NCI-H1092 treated with DMSO at 0.1 percent for 48 hours (cell line): Measurements from ENCODE around the gene GREM2.

Source experiments
- DNase-seq: peaks from one replicate; lab custom pipeline; 2025; lab: John Stamatoyannopoulos, UW

The GREM2 gene

DNA sequence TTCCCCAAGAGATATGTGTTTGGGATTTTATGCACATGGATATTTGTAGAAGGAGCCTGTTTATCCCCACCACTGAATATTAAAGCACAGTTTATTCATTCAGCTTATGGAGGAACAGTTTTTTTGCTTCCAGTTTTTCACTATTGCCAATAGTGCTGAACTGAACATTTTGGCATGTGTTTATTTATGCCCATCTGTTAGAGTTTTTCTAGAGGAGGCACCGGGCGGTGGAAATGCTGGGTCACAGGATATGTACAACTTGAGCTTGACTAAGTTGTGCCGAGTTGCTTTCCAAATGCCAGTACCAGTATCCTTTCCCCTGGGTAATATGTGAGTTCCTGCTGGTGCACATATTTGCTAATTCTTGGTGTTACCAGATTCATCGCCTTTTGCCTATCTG lies 111.3 kb downstream of the GREM2 start:
- DNase-seq: no peak

DNA sequence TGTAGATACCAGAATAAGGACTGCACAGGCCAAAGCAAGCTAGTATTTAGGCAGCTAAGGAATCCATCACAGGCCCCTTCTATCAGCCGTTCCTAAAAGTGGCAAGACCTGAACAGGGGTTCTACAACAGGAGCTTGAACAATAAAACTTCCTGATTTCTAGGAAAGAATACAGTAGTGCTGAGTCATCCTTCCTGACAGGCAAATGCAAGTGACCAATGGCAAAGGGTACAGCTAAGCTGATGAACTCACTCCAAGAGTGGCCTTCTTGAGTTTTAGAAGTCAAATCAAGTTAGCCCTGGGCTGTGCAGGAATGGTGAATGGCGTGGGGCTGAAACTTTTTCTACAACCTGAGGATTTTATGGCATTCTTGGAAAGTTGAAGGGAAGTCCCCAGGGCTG lies 112.9 kb downstream of the GREM2 start:
- DNase-seq: no peak

DNA sequence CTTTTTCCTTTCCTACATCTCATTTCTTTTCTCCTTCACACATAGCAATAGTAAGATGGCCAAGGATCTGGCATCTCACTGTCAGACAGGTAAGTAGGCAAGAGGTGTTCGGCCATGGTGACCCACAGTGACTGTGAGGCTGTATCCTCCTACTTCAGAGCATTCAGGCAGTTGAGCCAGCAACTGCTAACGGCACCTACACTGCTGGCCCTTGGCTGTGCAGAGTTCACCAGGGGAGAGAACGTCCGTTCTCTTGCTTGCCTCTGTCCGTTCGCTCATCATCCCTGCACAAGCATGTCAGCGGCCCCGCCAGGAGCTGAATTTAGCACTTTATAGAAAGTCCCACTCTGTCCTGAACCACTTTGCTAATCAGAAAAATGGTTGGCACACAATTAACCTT lies 113.6 kb downstream of the GREM2 start:
- no peak for DNase-seq

DNA sequence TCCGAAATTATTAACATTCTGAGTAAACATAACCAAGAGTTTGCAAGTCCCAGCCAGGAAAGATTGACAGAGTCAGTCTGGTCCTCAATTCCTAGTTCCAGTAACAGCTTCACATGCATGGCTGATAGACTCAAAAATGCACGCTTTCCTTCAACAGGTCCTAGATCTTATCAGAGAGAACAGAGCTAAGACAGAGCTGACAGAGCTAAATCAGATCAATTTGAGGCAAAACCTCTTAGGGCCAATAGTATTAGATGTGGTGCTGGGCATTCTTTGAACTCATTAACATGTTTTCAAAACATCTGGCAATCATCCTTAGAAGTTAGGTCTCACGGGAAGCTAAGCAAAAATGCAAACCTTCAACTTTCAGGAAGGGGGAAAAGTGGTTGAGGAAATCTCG lies 114.0 kb downstream of the GREM2 start:
- no peak for DNase-seq

DNA sequence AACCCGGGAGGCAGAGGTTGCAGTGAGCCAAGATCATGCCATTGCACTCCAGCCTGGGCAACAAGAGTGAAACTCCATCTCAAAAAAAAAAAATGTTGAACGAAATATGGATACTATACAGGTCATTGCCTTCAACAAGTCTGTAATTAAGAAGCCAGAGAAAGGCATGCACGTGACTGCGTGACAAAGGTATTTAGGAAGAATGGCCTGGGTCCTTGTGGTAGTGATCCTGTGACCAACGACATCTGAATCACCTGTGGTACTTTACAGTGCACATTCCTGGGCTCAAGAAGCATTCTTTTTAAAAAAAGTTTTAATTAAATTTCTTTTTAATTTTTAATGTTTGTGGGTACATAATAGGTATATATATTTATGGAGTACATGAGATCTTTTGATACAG lies 115.0 kb downstream of the GREM2 start:
- no peak for DNase-seq

DNA sequence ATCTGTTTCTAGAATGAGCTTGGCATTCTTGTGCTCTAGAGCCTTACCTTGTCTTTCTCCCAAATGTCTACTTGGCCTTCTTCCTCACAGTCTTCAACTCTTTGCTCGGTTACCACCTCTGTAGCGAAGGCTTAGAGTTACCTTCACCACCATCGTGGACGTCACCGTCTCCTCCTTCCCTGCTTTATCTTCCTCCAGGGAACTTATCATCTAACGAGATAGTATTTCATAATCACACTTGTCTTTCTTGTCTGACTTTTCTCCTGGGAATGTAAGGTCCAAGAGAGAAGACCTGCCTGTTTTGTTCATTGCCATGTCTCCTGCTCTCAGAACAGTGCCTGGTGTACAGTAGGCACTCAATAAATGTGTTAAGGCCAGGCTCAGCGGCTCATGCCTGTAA lies 115.6 kb downstream of the GREM2 start:
- DNase-seq: no peak

DNA sequence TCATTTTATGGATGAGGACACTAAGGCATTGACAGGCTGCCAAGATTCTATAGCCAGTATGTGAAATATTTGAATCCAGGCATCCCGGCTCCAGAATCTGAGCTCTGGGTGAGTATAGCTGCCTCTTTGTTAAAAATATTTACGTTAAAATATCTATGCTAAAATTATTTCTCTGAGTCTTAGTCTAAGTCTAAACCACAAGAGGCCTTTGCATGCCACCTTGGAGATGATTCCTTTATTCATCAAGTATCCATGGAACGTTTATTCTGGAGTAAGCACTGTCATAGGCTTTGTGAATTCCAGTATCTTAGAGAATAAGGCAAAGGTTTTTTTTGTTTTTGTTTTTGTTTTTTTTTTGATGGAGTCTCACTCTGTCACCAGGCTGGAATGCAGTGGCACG lies 116.4 kb downstream of the GREM2 start:
- DNase-seq: no peak

DNA sequence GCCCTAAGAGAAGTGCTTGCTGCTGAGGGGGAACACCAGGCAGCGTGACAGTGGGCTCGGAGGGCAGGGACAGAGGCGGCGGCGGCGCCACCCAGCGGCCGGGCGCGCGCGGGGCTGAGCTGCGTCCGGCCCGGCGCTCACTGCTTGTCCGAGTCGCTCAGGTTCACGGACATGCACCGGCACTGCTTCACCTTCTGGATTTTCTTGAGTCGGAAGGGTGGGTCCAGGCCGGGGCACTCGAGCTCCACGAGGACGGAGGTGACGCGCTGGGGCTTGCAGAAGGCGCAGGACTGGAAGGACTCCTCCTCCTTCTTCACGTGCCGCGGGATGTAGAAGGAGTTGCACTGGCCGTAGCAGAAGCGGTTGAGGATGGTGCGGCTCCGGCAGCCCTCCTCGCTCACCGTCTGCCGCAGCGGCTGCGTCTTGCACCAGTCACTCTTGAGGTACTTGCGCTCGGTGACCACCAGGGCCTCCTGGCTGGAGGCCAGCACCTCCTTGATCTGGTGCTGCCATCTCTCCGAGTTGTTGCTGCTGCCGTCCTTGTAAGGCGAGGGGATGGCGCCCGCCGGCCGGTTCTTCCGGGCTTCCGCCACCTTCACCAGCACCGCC lies 119.0 kb downstream of the GREM2 start:
- no peak for DNase-seq

DNA sequence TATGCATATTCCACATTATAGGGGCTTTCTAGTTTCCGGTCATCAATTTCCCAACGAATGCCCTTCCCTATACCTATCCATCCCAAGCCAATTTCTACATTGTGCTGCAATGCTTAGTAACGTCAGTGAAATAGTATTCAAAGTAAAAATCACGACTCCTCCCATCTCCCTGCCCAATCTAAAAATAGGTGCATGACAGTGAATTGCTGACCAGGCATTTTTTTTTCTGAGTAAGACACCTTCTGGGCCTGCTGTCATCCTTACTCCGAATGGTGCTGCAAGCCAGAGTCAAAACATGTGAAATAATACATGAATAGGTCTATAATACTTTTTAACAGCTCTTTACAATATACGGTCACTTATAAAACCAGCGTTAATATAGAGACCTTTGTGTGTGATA lies 120.2 kb downstream of the GREM2 start:
- DNase-seq: no peak

DNA sequence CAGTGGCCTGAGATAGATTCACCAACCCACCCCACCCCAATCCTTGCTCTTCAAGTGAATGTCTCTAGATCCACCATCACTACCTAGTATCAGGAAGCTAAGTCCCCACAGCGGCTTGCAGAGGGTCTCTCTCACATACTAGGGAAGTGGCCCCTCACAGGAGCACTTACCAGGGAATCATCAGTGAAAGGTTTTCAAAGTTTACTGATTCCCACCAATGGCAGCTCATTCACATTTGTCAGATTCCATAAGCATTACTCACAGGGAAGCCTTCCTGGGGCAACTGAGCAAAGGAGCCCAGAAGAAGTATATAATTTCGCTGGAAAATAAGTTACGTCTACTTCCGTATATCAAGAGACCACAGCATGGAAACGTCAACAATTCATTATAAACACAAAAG lies 120.8 kb downstream of the GREM2 start:
- no peak for DNase-seq

DNA sequence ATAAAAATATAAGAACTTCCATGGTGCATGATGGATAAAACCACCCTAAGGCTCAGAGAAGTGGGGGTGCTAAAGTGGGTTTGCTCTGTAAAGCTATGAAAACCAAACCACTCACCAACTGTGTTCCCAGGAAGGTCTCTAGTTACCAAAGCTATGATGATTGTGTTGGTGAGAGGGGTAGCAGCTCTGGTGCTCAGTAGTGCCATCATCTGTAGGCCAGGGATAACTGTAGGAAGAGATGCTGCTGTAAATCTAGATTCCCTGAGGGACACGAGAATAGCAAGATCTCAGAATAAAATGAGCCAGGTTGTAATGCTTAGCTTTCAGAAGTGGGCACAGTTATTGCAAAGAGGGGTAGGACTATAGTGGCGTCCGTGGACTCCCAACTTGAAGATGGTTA lies 124.5 kb downstream of the GREM2 start:
- DNase-seq: no peak

DNA sequence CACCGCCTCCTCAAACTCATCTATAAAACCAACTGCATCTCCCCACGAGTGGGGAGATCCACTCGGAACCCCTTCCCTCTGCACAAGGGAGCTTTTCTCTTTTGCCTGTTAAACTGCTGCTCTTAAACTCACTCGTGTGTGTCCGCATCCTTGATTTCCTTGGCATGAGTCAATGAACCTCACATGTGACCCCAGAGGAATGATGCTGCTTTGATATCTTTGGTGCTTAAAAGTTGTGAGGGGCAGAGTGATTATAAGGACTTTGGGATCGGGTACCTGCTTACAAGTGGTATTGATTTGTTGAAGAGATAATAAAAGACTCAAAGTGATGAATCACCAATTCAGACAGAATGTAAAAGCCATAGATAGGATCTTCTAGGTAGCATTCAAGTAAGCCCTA lies 125.3 kb downstream of the GREM2 start:
- DNase-seq: no peak

DNA sequence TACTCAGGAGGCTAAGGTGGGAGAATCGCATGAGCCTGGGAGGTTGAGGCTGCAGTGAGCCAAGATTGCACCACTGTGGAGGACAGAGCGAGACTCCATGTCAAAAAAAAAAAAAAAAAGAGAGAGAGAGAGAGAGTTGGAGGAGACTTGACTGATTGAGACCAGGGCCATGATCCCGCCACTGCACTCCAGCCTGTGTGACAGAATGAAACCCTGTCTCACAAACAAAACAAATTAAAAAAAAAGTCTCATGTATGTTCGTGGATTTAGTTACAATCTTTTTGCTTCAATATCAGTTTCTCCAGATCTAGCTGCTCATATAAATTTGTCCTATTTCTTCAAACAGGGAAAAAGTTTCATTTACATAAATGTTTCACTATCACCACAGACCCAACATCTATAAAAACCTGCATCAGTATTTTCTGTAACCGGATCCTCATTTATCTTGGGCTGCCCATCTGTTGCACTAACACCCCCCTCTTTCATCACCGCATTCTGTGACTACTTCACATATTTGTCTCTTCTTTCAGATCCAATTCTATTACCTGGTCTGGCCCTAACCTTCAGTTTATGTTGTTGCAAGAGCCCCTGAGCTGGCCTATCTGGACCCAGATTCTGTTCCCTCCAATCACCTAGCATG lies 127.0 kb downstream of the GREM2 start:
- DNase-seq: no peak

DNA sequence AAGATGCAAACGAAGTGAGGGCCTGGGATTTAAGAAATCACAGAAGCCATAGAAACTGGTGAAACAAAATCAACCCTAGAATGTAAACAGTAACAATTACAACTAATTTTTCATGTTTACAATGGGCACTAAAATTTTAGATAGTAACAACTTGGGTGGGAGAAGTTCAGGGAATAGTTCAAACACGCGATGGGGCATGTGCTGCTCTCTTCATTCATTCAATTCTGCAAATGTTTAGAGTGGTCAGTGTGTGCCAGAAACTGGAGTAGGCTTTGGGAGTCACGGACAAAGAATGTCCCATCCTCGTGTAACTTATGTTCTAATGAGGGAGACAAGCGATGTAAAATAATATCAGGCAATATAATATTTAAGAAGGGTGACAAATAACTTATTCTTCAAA lies 133.4 kb downstream of the GREM2 start:
- no peak for DNase-seq

DNA sequence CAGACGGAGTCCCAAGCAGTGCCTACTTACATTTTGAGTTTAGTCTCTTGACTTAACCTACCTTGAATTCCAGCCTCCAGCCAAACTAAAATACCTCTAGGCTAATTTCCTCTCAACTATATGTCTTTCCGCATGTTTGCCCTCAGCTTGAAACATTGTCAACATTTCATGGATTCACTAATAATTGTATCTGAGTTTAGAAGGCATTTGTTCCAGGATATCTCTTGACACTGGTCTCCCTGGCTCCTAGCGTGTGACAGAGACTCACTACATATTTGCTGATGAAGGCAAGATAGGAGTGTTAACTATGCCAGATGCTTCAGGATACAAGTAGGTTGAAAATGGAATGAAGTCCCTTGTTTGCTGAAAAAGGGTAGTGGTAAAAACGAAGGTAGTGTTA lies 136.1 kb downstream of the GREM2 start:
- no peak for DNase-seq

DNA sequence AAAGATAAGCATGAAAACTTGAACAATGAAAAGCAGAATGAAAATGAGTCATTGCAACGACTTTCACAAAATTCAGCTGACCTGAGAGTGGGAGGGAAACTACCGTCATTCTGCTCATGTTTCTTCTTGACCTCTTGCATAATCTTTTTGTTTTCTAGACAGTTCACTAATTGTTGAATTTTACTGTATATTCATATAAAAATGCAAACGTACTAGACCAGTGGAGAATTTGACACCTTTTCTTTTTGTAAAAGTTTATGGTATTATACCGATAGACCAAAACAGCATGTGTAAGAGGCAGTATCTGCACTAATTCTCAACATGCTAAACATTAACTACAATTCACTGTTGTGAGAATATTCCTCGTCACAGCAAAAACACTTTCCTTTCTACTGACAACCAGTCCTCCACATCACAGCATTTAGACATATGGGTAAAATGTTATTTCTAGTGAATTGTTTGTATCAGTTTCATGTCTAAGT lies 137.8 kb downstream of the GREM2 start:
- DNase-seq: no peak

DNA sequence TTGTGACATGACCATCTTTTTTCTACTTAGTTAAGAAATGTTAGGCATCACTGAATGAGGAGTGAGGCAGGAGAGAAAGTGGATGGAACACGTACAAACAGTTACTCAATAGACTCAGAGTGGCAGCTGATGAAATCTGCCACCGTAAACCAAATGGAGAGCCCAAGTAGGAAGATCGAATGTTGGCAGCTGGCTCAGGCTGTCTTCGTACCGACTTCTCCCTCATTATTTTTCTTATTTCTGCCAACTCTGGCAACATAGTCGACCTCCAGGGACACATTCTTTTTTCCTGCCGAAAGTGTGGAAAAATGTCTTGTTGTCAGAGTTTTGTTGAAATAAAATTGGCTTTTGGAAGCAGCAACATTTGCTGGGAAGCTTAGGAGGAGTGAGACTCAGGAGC lies 143.3 kb downstream of the GREM2 start:
- DNase-seq: no peak

DNA sequence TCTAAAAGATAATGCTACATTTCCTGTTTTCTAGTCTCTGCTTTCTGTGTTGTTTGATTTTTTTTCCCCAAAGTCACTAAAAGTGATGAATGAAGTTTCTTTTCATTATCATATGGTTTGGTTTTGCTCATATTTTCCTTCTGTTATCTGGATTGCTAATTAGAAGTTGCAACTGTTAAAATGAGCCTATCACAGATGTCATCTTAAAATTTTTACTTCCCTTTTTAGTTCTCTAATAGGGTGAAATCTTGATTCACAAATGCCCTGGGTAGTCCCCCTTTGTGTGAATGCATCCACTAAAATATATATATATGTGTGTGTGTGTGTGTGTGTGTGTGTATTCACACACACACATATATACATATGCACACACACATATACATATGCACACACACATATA lies 144.1 kb downstream of the GREM2 start:
- no peak for DNase-seq

DNA sequence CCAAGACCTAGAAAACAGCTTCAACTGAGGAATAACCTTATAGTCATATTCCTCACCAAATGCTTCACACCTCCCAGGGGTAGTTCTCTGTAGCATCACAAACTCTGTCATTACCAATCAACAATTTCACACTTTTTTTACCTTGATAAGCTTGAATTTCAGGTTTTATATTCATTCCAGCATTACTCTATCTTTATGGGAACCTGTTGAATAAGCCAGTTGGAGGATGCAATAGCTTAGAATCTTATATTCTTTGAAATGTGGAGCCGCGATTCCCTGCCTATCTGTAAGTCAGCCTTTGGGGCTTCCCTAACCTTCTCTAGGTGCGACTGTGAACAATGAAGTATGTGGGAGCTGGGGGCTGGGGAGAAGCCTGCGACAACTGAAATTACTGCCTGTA lies 145.4 kb downstream of the GREM2 start:
- DNase-seq: no peak

DNA sequence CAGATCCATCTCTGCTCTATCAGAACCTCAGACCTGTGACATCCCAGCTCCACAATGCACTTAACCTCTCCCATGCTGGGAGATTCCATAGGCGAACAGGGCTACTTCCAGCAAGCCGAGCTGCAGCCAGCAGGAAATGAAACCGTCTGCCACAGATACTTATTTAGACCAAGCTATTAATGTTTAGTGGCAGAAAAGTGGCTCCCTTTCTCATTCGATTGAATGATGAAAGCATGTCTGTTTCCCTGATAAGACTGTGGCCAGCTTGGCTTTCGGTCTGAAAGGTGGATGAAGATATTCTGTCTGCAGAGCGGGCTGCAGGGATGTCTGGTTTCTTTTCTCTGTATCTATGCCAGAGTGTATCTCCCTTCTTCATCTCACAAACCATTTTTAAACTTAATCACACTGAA lies 146.4 kb downstream of the GREM2 start:
- DNase-seq: no peak

DNA sequence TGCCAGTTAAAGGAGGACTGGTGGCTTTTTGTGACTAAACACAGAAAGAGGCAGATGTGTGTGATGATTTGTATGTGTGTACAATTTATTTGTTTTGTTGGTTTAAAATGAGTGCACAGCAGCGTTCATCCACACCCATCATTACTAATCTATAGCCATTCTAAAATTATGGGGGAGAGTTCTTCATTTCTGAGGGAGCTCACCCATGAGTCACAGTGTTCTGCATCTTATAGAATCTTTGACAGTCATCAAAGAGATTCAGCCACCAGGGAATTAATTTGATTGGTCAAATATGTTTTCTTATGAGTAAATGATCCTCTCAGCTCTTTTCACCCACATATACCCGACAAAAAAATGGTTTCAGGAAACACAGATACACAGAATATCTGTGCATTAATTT lies 147.9 kb downstream of the GREM2 start:
- DNase-seq: no peak

DNA sequence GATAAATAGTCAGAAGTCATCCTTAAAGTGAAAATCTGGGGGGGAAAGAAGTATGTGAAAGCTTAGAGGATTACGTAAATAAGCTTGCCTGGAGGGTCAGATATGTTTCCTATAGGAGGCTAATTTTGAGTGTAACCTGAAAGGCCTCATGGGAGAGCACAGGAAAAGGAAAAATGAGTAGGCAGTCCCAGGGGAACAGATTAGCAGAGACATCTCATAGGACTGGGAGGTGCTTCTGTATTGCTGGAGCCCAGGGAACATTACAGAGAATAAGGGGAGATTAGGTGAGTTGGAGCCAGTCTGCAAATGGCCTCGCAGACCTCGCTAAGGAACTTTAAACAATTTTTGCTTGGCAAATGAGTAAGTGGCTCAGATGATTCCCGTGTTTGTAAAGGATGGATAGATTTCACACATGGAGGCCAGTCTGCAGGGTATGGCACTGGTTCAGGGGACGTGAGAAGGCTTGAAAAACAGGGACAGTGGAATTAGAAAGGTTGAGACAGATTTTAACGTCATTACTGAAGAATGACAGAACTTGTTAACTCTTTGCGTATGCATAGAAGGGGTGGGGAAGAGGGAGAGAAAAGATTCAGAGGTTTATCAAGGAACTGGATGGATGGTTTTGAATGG lies 149.1 kb downstream of the GREM2 start:
- no peak for DNase-seq

DNA sequence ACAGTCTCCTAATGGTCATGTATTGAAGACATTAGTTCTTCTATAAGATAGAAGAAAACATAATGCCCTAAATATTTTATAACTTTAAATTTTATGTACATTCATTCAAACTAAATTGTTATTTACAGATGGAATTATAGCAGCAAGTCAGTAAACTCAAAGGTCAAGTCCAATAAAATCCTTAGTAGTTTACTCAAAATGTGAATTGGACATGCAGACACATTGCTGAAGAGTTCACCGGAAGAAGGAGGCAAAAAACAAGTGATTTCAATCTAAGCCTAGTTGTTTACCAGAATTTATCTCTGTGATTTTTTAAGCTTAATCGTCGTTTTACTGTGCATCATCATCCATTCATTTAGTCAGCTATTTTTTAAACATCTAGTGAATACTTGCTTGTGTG lies 149.7 kb downstream of the GREM2 start:
- no peak for DNase-seq

DNA sequence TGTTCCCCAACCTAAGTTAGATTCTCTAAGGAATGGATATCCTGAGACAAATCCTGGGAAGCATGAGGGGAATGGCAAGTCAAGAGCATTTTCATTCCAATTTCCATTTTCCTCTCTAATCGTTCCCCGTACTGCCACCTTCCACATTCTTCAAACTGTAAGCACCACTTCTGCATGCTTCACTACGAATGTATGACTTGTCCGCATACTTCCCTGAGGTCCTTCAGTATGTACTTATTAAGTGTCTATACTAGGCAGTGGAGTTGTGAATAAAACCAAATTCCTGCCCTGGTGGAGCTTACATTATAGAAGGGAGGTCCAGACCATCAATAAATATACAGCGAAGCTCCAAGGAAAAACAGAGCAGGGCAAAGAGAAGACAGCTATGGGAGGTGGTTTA lies 154.8 kb downstream of the GREM2 start:
- no peak for DNase-seq
